GM18517 (cell line): Measurements from ENCODE around the gene TMC7.
A peak's percentile ranks its signal among the peaks of the same experiment; 100 is the strongest.

Experiments
- ATAC-seq: cut with Tn5 transposase; IDR thresholded peaks from one replicate; pipeline ENCODE4 v1.9.1; 2021; ENCODE audit warnings: mild to moderate bottlenecking, moderate library complexity; ENCODE audit not compliant: unreplicated experiment

Gene TMC7

GRCh38 chr16:19021747-19022146 lies 38.0 kb downstream of the TMC7 start:
- ATAC-seq = no peak

DNA sequence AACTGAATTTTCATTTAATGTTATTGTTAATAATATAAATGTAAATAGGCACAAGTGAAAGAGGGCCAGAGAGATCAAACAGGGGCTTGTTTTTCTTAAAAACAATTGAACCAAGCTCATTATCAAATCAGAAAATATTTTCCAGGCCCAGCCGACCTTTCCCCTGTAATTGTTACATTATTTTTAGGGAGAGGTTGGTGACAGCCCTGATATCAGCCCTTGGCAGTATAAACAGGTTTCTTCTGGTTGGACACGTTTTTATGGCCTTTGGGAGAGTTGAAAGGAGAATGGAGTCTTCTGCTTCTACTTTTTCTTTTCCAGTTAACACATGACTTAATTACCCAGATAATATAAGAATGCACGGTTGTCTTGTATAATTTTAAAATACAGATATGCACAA lies 43.7 kb downstream of the TMC7 start:
- no peak for ATAC-seq

GRCh38 chr16:19029980-19030379 lies 46.2 kb downstream of the TMC7 start:
- ATAC-seq = no peak

GRCh38 chr16:19031738-19032137 lies 48.0 kb downstream of the TMC7 start:
- no peak for ATAC-seq

DNA sequence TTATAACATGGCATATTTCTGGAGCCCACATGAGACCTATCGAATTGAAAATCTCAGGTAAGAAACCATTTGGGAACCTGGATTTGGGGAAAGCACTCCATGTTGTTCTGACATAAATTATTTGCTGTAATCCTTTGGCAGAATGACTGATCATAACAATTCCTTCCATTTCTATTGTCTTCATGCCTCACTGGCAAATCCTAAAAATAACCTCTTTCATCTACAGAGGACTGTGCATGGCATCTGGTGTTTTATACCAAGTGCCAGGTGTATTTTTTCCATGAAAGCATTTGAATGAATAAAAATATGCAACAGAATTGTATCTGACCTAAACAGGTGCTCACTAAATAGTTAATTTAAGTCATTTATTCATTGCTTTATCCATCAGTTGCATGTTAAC lies 50.0 kb downstream of the TMC7 start:
- no peak for ATAC-seq

DNA sequence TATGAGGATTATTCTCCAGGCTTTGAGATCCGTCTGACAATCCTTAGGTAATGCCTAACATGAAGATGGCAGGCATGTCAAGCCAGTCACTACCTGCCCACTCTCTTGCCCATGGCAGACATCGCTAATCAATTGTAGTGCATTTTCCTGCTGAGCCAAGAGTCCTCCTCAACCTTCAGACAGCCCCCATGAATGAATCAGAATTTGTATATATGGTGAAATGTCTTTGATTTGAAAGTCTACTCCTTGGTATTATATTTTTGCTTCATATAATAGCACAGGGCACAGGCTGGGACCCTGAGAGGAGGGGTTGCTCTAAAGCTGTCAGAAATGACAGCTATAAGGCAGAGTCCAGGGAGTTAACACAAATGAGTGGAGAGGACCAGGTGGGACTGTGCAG lies 56.7 kb downstream of the TMC7 start:
- ATAC-seq = no peak

- no peak for ATAC-seq
Observed at GRCh38 chr16:19044769-19045168, 61.0 kb downstream of the TMC7 start.

GRCh38 chr16:19046062-19046461 lies 62.3 kb downstream of the TMC7 start:
- no peak for ATAC-seq

DNA sequence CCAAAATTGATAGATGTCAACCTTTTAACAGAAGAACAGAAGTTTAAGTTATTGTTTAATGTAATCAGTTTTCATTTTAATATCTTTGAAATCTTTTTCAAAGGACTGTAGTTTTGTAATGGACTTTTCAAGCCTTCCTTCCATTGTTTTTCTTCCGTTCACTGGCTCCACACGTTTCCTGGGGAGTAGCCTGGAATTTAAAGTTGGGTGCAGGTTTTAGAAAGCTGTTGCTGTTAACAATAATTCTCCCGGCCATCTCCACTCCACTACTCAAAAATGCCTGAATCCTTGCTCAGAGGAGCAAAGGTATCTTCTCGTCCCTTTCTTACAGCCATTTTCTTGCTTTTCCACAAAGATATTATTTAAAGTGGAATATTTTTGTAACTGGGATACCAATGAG lies 79.0 kb downstream of the TMC7 start:
- no peak for ATAC-seq

GRCh38 chr16:19066988-19067348 lies 83.2 kb downstream of the TMC7 start:
- no peak for ATAC-seq

DNA sequence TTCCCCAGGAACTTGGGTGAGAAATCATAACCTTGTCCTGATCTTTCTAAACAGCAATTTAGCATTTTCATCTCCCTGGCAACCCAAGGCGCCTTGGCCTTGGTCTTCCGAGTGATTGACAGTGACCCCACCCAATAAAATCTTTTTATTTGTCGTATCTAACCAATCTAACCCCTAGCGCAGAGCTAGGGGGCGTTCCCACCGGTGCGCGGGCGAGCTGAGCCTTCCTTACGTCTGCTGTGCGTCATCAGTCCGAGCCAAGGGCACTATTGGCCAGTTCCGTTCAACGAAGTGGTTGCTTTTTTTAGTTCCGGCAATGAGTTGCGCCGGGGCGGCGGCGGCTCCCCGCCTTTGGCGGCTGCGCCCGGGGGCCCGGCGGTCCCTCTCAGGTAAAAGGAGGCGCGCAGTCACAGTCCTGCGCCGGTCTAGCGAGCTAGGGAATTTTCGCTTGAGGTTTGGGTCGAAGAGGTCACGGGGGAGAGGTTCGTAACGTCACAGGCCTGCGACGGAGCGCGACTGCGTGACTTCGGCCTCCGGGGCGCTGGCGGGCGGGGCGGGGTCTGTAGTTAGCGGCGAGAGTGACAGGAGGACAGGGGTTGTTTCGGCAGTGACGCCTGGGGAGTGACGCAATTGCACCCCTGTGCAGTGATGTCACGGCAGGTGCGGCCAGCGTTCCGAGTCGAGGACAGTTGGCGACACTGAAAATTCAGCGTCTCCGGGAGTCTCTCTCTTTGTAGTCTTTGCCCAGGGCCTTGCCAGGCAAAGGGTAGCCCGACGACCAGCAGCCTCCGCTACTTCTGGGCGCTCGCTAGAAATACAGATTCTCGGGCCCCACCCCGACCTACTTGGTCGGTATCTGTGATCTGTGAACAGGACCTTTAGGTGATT lies 83.9 kb downstream of the TMC7 start, which contains the start of gene COQ7:
Gene COQ7, plus strand, starts transcription at position 266 of the 888 bp plus-strand sequence. Its CDS starts 51 bp downstream, at position 317.
- peak; percentile 93 for ATAC-seq

GRCh38 chr16:19068237-19068815 lies 84.6 kb downstream of the TMC7 start:
- ATAC-seq = no peak

- ATAC-seq = no peak
Observed at GRCh38 chr16:19071811-19072777, 88.4 kb downstream of the TMC7 start.

DNA sequence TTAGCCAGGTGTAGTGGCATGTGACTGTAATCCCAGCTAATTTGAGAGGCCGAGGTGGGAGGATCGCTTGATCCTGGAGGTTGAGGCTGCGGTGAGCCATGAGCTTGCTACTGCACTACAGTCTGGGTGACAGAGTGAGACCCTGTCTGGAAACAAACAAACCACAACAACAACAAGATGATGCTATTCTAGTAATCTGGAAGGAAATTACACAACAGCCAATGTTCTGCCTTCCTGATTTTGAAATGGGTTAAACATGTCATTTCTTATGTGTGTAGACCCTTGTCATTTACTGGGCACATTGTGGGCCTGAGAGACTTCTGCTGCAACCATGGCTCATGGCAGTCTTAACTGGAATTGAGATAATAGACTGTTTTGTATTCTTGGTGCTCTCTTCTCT lies 89.6 kb downstream of the TMC7 start:
- no peak for ATAC-seq

GRCh38 chr16:19073863-19074262 lies 90.1 kb downstream of the TMC7 start:
- ATAC-seq = no peak

- ATAC-seq = no peak
Observed at GRCh38 chr16:19075511-19075910, 91.8 kb downstream of the TMC7 start.

- ATAC-seq = no peak
Observed at GRCh38 chr16:19077879-19078278, 94.1 kb downstream of the TMC7 start.

DNA sequence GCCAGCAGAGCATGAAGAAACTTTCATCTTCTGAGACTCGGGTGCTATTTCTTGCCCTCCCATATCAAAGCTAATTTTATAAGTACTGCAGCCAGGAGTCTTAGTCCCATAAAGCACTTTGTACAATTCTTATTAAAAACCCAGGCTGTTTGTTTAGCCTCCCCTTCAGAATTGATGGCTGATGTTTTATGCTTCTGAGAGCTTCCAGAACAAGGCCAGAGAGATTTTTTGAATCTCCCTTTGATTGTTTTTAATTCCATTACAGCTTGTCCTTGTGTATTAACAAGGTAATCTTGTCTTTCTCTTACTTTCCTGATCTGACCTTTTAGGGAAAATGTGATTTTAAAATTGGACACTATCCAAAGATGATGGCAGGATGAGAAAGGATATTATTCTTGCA lies 99.9 kb downstream of the TMC7 start:
- ATAC-seq = no peak

GRCh38 chr16:19084139-19084538 lies 100.4 kb downstream of the TMC7 start:
- ATAC-seq = no peak

GRCh38 chr16:19084879-19085278 lies 101.1 kb downstream of the TMC7 start:
- ATAC-seq = no peak

GRCh38 chr16:19085679-19086200 lies 102.0 kb downstream of the TMC7 start:
- ATAC-seq = no peak
